Left ventricle myocardium superior (tissue), 1 donor: ENCODE measurements around the gene FMNL3. TPM values are rescaled to one million over a fixed set of nuclear protein-coding genes. Genes with fewer than 3 reads are reported as not detected.

ENCODE experiments used
- ATAC-seq: fragments of 200-7000 bp; cut with Tn5 transposase; one replicate; pipeline ENCODE4 v1.9.1; 2020; ENCODE audit warnings: mild to moderate bottlenecking, moderate library complexity
- DNase-seq: peaks from one replicate; pipeline ENCODE4 v3.0.0-alpha.2; 2020
- intact Hi-C: fragments of 100-400 bp; cut with micrococcal nuclease; formaldehyde crosslinking; loops from one replicate; pipeline ENCODE4 v1.11.0; 2022
- total RNA-seq: library from RNA; stranded (reverse); fragmentation: NEBNext Ultra II Directional; extraction: Animal tissue kit (Norgen Biotek cat#: 25700); gene quantifications from one replicate; pipeline ENCODE4 v1.2.1, GENCODE V29; 2021
- donor health status: DM: no; HTN: yes; CAD: no; lungs with severe emphysema.

Gene FMNL3
- total RNA-seq, 1 donor from 2014 or later: 11.3 TPM

DNA sequence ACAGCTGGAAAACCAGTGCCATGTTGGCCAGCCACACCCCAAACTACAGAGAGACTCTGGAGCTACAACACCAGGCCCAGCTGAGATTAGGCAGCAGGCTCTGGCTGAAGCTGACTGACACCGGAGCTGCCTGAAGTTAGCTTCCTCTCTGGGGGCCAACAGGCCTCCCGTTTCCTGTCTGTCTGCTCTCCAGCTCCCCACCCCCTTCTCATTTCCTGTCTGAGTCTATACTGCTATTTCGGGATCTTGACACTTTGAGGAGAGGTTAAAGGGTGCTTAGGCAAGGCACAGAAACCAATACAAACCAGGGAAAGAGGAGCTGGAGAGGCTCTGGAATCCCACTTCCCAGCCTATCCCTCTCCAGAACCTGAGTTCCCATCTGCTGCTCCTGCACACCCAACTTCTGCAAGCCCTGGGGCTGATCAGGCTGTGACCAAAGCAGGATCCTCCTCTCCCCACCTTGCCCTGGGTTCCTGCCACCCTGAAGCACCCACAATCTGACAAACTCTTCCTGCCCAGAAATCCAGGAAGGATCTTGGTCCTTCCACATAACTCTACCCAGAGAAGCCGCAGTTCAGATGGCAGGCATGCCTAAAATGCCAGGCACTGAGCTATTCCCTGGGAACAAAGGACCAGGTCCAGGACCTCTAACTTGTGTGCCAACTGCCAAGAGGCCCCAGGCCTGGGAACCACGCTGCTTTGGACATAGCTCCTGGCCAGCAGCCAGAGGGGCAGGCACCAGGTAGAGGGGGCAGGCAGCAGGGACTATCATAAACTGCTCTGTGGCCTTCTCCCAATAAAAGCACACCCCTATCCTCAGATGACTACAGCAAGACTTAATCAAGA is 44.0 kb downstream of the FMNL3 start:
- peak; percentile 91 for ATAC-seq
- intact Hi-C loops: no loop called here
- peak; percentile 79 for DNase-seq

DNA sequence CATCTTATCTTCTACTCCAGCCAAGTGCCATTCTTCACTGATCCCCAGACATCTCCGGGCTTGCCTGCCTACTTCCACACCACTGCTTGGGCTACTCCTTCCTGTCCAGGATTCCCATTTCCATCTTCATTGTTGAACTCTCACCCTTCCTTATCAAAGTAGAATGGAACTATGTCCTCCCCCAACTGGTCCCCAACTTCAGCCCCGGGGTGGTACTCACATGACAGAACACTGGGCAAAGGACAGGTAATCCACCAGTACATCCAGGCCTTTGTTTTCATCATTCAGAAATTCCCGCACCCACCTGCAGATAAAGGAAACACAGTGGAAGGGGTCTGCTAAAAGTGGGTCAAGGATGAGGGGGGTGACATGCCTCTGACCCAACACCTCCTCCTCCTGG is 45.5 kb downstream of the FMNL3 start:
- DNase-seq (no peak), ATAC-seq (no peak)
- intact Hi-C loops: no loop called here

DNA sequence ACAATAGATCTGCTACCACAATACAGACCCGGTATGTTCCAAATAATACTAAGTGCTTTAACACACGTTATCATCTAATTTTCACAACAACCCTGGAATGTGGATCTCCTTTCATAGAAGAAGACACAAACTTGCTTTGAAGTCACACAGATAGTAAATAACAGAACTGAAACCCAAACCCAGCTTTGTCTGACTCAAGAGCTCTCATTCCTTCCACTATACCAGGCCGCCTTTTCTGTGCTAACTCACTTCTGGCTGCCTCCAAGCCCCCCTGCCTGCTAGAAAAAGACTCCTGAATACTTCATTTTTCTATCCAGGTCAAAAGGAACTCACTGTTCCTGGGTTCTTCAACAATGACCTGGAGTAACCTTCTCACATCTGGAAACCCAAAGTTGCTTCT is 46.0 kb downstream of the FMNL3 start:
- no peak for DNase-seq
- intact Hi-C loops: no loop called here
- ATAC-seq: no peak

DNA sequence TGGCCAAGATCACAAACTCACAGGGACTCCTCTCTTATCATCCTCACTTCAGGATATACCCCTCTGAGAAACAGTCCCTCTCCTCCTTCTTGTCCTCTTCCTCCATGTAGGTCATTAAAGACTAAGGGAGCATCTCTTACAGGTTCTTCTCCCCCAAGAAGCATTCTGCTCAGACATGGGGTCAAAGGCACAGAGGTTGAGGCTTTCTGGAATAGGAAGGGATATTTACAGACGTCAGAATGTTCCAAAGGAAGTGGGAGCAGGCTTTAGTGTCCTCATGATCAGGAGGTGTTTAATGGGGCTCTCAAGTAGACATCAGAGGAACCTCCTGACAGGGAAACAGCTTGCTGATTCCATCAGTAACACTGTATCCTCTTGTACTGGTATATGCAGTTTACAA is 47.5 kb downstream of the FMNL3 start:
- DNase-seq (no peak), ATAC-seq (no peak)
- intact Hi-C loops: no loop called here

DNA sequence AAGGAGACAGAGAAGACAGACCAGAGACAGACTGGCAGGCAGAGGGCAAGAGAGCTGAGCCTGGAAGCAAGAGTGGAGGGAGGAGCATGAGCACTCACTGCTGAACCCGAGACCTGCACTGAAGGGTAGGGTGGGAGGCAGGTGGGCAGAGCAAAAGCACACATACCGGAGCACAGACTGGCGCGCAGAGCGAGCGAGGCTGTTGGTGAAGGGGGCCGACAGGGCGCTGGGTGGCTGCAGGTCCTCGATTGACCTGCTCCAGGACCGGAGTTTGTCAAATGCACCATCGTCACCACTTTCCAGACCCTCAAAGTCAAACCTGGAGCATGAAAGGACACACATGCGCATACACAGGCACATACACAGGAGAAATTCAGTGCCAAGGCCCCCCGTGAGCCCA is 48.9 kb downstream of the FMNL3 start:
- ATAC-seq (no peak), DNase-seq (no peak)
- intact Hi-C loops: no loop called here

DNA sequence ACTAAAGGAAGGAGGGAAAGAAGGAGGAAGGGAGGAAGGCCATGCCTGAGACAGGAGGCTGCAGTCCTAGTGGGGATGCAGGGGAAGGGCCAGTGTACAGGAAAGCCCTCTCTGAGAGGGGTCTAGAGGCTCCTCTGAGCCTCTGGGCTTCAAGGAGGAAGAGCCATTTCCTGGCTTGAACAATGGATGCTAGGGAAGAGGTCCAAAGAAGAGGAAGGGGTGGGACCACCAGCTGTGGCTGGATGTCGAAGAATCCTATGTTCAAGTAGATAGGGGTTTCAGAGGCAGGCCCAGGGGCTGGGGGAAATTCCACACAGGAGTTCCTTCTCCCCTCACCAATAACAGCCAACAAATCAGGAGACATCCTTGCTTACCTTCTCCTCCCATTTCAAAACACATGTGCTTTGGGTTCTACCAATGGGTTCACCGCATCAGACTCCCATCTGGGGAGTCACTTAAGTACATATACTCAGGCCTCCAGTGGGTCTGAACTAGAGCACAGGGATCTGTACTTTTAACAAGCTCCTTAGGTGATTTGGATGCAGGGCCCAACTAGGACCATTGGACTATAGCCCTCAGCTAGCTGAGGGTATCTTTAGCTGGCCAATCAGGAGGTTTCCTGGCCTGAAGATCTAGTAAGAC is 51.5 kb downstream of the FMNL3 start:
- ATAC-seq: peak; percentile 71
- intact Hi-C loops: no loop called here

DNA sequence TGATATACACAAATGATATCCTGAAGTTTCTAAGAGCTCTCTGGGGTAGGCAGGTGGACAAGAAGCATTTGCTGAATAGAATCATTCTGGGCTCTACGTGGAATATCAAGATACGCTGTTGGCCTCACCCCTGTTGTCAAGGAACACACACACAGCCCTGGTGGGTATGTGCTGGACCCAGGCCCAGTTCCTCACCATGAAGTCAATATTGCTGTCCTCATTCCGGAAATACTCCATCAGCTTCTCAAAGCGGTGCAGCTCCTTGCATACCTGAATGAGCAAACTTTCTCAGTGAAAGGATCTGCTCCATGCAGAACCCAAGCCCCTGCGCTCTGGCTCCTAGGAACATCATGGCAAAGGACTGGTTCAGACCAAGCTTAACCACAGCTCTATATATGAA is 52.5 kb downstream of the FMNL3 start:
- intact Hi-C loops: no loop called here
- no peak for ATAC-seq
- no peak for DNase-seq

More for the DNA sequence above, 51.5 kb downstream of the FMNL3 start:
- no peak for DNase-seq

DNA sequence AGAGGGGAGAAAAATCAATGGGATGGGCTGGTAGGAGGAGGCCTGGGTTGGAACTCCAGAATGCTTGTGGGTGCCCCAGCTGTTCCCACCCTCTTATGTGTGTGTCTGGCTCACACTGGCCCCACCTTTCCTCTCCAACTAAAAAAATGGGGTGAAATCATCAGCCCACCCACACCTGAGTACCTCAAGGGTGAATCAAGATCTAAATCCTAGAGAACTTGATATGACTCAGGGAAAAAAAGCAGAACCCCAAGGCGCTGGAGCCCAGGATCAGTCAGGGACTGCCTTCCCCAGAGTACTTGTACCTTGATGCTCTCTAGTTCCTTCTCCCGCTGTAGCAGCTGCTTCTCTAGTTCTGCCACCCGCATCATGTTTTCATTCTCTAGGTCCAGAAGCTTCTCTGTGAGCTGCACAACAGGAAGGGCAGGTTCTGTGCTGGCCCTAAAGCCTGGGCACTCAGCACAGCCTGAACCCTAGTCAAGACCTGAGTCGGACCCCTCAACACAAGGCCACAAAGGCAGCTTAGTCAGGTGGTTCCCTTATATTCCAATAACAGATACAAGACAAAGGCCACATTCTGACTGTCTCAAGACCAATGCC is 54.2 kb downstream of the FMNL3 start:
- ATAC-seq (no peak), DNase-seq (no peak)
- intact Hi-C loops: no loop called here

DNA sequence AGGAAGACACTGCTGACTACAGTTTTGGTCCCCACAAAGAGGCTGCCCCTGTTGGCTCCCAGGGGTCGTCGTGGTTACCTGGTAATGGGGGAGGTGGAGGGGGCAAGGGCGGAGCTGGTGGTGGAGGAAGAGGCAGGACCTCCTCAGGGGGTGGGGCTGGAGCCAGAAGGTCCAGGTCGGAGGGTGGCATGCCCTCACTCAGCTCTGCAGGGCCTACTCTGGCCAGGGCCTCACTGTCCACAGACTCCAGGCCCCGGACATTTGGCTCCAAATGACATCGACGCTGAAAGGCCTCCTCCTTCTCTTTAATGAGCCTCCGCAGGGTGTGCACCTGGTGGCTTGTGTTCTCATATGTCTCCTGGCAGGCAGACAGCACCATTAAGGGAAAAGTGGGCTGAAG is 55.4 kb downstream of the FMNL3 start:
- ATAC-seq (no peak), DNase-seq (no peak)
- intact Hi-C loops: no loop called here

DNA sequence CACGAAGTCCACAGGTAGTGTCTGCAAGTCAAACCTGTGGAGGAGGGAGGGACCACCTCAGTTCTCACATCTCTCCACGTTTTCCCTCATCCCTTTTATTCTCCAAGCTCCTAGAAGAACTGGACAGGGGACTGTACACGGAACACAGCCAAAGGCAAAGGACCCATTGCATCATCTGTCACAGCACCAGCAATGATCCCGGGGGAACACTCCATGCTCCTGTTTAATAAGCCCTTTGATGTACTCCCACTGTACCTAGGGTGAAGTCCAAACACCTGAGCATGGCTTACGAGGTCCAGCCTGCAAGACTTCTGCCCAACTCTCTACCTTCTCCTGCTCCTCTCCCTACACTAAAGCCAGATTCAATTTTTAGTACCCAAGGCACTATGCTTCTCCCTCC is 57.3 kb downstream of the FMNL3 start:
- ATAC-seq (no peak), DNase-seq (no peak)
- intact Hi-C loops: no loop called here

DNA sequence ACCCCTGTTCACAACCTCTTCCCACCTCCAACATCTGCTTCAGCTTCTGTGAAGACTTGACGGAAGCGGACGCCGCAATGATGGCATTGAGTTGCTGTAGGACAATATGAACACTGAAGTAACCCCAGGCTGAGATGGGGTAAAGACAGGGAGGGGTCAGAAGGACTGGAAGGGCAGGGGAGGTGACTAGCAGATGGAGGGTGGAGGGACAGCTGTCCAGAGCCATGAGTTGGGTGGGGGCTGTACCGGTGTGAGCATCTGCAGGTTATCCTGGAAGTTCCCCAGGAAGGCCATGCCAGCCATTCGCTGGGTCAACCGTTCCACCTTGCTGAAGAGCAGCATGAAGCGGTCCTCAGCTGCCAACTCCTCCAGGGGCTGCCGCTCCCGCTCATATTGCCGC is 57.8 kb downstream of the FMNL3 start:
- DNase-seq: no peak
- intact Hi-C loops: no loop called here
- ATAC-seq: no peak

DNA sequence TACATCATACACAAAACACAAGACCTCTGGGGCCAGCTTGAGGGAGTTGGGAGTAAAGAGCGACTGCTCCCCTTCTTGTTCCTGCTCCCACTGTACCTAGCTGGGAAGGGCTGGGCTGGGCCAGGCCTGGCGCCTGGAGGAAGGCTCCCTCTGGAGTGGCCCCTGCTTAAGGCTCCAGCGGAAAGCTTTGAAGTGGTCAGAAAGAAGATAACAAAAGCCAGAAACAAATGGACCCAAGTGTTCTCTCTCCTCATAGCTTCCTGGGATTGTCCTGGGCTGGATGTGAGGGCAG is 58.5 kb downstream of the FMNL3 start:
- intact Hi-C loops: no loop called here
- ATAC-seq (no peak), DNase-seq (no peak)

DNA sequence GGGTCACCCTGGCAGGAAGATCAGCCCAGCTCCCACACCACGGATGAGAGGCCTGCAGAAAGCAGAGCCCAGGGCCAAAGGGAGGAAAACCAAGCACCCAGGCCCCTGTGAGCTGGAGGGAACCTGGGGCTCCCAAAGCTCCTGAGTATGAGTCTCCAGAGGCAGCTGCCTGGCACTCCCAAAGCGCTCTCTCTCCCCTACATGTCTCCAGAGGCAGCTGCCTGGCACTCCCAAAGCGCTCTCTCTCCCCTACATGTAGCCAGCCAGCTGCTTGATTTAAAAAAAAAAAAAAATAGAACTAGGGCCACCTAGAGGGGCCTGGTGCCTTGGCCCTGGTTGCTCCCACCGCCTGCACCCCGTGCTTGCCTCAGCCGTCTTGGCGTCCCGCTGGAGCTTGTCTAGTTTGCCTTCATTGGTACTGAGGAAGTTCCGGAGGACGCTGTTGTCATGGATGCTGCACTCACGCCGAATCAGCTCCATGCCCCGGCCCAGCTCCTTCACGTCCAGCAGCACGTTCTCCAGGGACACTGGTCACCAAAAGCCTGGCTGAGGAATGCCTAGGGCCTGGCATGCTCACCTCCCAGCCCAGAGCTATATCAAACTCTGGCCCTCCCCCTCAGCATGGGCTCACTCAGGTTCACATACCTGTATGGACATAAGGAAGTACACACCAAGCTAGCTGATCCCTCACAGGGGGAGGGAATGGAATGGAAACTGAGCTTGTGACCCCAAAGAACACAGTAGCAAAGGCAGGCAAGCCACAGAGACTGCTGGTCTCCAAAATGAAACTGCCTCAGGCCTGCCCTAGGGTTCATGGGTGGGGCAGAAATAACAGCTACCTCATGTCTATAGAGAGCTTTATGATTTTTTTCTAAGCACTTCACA is 59.1 kb downstream of the FMNL3 start:
- no peak for DNase-seq
- intact Hi-C loops: no loop called here
- ATAC-seq: no peak

DNA sequence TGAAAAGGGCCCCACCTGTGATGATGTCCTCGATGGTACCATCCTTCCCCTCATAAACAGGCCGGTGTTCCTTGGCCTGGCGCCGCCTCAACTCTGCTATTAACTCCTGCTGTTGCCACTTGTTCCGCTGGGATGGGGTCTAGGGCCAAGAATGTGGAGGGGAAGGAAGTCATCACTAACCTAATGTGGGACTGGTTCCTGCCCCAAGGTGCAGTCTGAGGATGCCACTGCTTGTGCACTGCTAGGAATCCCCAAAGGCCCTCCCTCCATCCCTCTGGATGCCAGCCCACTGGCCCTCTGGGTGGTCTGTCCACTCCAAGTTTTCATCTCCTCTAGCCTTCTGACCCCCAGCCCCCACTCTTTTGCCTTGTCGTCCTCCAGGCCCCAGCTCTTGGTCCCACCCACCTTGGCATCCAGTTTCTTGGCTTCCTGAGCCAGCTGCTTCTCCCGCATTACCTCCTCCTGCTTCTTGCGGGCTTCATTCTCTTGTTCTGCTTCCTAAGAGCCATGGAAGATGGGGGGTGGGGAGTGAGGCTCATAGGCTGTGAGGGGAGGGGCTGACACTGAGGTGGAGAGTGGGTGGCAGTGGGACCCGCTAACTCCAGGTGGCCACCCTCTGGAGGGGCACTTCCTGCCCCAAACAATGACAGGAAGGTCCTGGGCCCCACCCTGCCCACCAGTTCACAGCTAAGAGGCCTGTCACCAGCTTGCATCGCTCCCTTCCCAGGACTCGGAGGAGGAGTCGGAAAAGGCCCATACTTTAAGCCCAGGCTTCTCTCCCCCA is 60.1 kb downstream of the FMNL3 start:
- intact Hi-C loops: no loop called here
- ATAC-seq (peak; percentile 19), DNase-seq (no peak)

DNA sequence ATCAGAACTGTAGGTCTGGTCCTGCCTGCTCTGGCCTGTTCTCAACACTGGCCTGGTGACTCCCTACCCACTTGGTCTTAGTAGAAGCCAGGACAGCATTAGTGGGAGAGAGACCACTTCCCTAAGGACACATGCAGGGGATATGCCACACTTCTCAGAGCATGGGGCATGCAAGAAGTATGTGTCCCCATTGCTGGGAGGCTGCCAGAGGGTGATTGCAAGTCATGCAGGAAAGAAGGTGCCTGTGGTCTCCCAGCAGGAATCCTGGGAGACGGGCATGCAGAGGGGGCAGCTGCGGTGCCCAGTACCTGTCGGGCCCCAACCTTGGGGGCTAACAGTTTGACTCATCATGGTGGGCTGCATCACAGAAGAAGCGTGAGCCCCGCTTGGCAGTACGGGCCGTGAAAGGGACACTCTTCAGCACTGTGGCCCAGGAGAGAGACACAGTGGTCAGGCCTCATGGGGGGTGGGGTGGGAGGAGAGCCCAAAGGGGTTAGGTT is 60.8 kb downstream of the FMNL3 start:
- intact Hi-C loops: no loop called here
- no peak for DNase-seq
- ATAC-seq: no peak

DNA sequence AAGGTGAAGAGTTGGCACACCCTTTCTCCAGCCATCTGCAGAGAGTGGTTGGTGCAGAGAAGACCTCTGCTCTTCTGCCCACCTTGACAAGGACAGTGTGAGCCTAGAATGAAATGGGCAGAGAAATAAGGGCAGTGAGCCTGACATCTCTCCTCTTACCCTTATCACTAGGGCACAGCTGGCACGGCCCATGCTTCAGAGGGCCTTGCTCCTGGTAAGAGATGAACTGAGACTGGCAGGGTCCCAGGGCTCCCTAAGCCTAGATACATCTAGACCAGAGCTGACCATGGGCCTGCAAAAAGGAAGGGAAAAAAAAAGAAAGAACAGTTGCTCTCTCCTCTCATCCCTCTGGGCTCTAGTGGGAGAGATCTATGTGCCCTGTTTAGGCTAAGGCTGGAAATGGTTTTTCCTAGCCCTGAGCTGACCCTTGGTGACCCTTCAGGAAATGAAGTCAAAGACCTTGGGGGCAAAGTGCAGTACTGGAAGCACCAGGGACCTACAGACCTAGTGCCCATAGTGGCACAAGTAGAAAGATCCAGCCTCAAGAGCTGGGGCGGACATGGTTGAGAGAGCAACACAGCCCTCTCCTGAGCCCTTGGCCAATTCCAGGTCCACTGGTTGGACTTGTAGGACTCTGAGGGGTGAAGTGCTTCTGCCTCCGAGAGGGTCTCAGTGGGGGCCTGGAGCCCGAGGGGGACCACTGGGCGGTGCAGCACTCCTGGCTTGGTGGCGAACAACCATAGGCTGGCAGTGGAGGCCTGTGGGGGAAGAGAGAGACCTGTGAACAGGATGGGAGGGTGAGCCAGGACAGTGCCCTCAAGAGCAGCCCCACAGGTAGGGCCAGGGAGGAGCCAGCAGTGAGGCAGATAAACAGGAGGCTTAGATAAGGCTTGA is 61.8 kb downstream of the FMNL3 start:
- peak; percentile 6 for ATAC-seq
- DNase-seq: peak; percentile 42
- intact Hi-C loops: no loop called here

DNA sequence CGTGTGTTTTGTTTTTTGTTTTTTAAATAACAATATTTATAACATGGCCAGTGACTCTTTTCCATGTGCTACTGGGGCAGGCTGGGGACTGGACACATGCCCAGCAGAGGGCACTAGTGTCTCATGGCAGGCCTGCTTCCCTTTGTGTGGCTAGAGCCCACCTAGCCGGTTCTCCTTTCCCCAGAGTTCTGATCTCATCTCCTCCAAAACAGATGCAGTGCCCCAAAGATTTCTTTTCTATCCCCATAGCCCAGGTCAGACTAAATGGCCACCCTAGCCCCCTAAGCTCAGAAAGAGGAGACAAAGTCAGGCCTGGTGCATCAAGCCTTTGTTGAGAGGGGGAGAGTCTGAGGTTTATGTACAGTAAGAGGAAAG is 62.6 kb downstream of the FMNL3 start:
- DNase-seq: peak; percentile 85
- peak; percentile 81 for ATAC-seq
- intact Hi-C loops: loop anchor here (5.0 kb wide), 1 partner anchor 63 kb away; the partner anchor contains the start of gene FMNL3
